ENCODE results near the gene RNASET2. TPM values are rescaled to one million over a fixed set of nuclear protein-coding genes. Genes with fewer than 3 reads are reported as not detected.

Gene RNASET2
- total RNA-seq, 2 donors from 2014 or later: 73.9 to 82.7 TPM

DNA sequence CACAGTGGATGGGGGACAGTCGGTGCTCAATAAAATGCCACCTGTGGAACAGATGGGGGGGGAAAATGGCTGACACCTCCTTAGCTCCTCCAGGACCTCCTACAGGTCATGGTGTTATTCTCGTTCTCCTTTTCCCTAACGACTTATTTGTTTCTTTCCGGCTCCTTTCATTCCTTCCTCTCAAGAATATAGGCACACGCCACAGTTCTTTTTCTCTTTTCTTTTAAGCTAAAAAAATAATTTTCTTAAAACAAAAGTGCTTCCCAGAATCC lies 1.4 kb upstream of the RNASET2 start:
- DNase-seq (ENCODE audit: low spot score): no peak
- peak overlapping the region in 1 of 2 donors; percentile 62 for H3K27ac ChIP-seq
- H3K36me3 ChIP-seq: no peaks in the 10 kb centered on the region
- peaks cover 4 to 21% of the 10 kb centered on the region in 2 donors for H3K4me1 ChIP-seq (ENCODE audit: control insufficient read depth in 1 of 2, low read depth in 2 of 2)
- ATAC-seq (ENCODE audit: insufficient number of reproducible peaks, low FRiP score, low read depth): no peak
- no peaks in the 10 kb centered on the region for H3K9me3 ChIP-seq
- no peaks in the 10 kb centered on the region for H3K27me3 ChIP-seq (replicated peaks; ENCODE audit: insufficient read depth)
- TF ChIP-seq, protein P1, sequence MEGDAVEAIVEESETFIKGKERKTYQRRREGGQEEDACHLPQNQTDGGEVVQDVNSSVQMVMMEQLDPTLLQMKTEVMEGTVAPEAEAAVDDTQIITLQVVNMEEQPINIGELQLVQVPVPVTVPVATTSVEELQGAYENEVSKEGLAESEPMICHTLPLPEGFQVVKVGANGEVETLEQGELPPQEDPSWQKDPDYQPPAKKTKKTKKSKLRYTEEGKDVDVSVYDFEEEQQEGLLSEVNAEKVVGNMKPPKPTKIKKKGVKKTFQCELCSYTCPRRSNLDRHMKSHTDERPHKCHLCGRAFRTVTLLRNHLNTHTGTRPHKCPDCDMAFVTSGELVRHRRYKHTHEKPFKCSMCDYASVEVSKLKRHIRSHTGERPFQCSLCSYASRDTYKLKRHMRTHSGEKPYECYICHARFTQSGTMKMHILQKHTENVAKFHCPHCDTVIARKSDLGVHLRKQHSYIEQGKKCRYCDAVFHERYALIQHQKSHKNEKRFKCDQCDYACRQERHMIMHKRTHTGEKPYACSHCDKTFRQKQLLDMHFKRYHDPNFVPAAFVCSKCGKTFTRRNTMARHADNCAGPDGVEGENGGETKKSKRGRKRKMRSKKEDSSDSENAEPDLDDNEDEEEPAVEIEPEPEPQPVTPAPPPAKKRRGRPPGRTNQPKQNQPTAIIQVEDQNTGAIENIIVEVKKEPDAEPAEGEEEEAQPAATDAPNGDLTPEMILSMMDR (IDR thresholded peaks at IDR 0.05): no peak
- no peak overlapping the region for H3K4me3 ChIP-seq

DNA sequence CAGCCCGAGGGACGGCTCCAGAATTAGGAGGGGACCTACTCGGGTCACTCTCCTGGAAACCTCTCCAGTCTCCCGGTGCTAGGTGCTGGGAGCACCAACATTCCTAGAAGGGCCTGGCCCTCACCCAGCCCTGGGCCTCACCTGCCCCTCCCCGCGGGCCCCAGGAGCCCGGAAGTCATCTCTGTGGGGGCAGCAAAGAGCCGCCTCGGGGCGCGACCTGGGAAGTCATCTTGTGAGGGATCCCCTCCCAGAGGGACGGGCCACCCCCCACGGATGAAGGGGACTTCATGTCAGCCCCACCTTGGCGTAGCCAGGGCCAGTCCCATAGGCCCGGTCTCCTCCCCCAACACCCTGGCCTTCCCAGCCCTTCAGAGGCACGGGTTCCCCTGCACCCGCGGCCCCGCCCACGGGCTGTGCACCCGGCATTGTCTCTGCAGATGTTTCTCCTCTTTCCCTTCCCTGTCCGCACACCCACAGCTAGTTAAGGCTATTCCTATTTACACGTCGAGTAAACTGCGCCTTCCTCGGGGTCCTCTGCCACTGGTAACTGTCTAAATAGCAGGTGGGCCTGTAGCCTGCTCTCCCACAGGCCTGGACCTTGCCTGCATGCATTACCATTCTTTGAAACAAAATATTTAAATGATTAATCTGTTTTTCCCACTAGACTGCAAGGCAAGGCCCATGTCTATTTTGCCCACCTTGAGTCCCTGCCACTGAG lies 896 bp upstream of the RNASET2 start:
- no peaks in the 10 kb centered on the region for H3K27me3 ChIP-seq (replicated peaks; ENCODE audit: insufficient read depth)
- ATAC-seq (ENCODE audit: insufficient number of reproducible peaks, low FRiP score, low read depth) (peak; percentile 3), DNase-seq (ENCODE audit: low spot score) (no peak)
- H3K4me1 ChIP-seq (ENCODE audit: control insufficient read depth in 1 of 2, low read depth in 2 of 2): peaks cover 4 to 21% of the 10 kb centered on the region in 2 donors
- no peaks in the 10 kb centered on the region for H3K9me3 ChIP-seq
- H3K4me3 ChIP-seq: peak overlapping the region; percentile 84
- TF ChIP-seq, protein P1 (IDR thresholded peaks at IDR 0.05): no peak
- H3K27ac ChIP-seq: peak overlapping the region; percentile 62 to 75
- H3K36me3 ChIP-seq: no peaks in the 10 kb centered on the region

DNA sequence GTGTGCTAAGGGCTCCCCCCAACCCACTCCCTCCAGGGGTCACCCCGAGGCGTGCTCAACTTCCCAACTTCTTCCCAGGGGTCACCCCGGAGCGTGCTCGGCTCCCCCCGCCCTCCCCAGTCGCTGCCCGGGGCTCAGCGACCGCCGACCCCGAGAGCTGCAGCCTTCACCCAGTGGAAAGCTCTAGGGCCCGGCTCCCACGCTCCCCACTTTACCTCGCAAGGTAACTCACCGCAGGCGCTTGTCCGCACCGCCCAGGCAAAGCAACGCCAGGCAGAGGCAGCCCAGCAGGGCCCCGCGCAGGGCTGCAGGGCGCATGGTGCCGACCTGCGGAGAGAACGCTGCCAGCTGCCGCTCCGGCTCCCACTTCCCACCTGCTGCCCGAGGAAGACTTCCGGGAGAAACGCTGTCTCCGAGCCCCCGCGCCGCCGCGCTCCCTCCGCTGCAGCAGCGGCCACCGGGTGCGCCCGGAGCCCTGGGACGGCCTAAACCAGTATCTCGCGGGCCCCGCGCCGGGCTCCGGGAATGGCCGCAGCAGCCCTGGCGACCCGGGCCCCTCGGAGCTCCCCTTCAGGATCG lies 396 bp downstream of the RNASET2 start:
- DNase-seq (ENCODE audit: low spot score) (no peak), ATAC-seq (ENCODE audit: insufficient number of reproducible peaks, low FRiP score, low read depth) (peak; percentile 32)
- H3K9me3 ChIP-seq: no peaks in the 10 kb centered on the region
- peaks cover 4 to 21% of the 10 kb centered on the region in 2 donors for H3K4me1 ChIP-seq (ENCODE audit: control insufficient read depth in 1 of 2, low read depth in 2 of 2)
- H3K27ac ChIP-seq: no peak overlapping the region
- TF ChIP-seq, protein P1 (IDR thresholded peaks at IDR 0.05): no peak
- H3K4me3 ChIP-seq: peak overlapping the region; percentile 84
- no peaks in the 10 kb centered on the region for H3K36me3 ChIP-seq
- H3K27me3 ChIP-seq (replicated peaks; ENCODE audit: insufficient read depth): no peaks in the 10 kb centered on the region

DNA sequence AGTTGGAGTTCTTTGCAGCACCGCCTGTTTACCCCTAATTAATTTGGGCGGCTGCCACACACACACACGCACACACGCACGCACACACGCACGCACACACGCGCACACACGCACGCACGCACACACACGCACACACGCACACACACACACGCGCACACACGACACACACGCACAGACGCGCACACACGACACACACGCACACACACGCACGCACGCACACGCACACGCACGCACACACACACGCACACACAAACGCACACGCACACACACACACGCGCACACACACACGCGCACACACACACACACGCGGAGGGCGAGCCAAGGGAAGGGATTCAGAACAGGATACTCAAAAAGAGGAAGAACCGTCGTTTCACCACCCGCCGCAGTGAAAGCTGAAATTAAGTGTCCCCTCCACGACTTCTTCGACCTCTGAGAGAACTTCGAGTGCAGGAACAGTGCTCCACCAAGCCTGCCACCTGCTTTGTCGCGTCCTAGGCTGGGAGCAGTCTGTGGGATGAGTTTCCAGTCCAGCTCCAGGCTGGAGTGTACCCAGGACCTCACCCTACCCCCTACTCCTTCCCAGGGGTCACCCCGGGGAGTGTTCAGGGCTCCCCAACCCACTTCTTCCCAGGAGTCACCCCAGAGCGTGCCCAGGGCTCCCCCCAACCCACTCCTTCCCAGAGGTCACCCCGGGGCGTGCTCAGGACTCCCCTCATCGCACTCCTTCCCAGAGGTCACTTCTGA lies 1.1 kb downstream of the RNASET2 start:
- Histone ChIP-seq H3K27me3 (replicated peaks; ENCODE audit: insufficient read depth) (no peaks in the 10 kb centered on the region), H3K36me3 (no peaks in the 10 kb centered on the region), H3K4me3 (peak overlapping the region; percentile 84), H3K4me1 (ENCODE audit: control insufficient read depth in 1 of 2, low read depth in 2 of 2) (peaks cover 4 to 21% of the 10 kb centered on the region in 2 donors), H3K9me3 (no peaks in the 10 kb centered on the region), H3K27ac (no peak overlapping the region)
- ATAC-seq (ENCODE audit: insufficient number of reproducible peaks, low FRiP score, low read depth): no peak
- DNase-seq (ENCODE audit: low spot score): no peak
- TF ChIP-seq, protein P1 (IDR thresholded peaks at IDR 0.05): no peak

DNA sequence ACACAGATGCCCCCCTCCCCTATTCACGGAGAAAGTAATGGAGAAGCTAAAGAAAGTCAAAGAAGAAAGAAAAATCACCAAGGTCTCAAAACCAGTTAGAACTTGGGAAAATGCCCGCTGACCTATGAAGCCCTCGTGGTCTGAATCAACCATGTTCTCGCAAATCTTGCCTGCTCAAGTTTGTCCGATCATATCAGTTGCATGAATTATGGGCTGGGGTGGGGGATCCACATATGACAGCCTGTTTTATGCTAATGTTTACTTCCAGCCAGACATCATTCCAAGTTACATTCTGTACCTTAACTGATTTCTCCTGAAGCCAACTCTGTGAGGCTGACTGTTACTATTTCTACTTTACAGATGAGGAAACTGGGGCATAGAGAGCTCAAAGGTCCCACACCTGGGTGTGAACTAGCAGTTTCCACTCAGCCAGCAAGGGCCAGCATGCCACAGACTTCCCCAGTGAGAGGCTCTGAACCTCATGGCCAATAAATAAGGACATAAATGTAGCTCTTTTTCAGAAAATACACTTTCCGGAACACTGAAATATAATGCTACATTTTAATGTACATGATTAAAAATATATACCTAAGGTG lies 2.1 kb downstream of the RNASET2 start:
- H3K36me3 ChIP-seq: no peaks in the 10 kb centered on the region
- no peak overlapping the region for H3K27ac ChIP-seq
- no peak for DNase-seq (ENCODE audit: low spot score)
- H3K27me3 ChIP-seq (replicated peaks; ENCODE audit: insufficient read depth): no peaks in the 10 kb centered on the region
- H3K4me1 ChIP-seq (ENCODE audit: control insufficient read depth in 1 of 2, low read depth in 2 of 2): peaks cover 4 to 21% of the 10 kb centered on the region in 2 donors
- no peaks in the 10 kb centered on the region for H3K9me3 ChIP-seq
- TF ChIP-seq, protein P1 (IDR thresholded peaks at IDR 0.05): no peak
- ATAC-seq (ENCODE audit: insufficient number of reproducible peaks, low FRiP score, low read depth): no peak
- no peak overlapping the region for H3K4me3 ChIP-seq

Data from thoracic aorta (tissue), 2 donors.